NCI-H446 (cell line): Measurements from ENCODE around the gene SIL1.
"Not testable (repeated sequence)": the region's sequence is repeated elsewhere in the genome, so short reads cannot be mapped to it uniquely, and the experiment has no call there.

Source experiments
- DNase-seq, 2 experiments: peaks; one replicate each; lab custom pipeline; 2025; lab: John Stamatoyannopoulos, UW

The SIL1 gene

GRCh38 chr5:139177281-139177680 lies 20.9 kb downstream of the SIL1 start:
- not testable (repeated sequence) for DNase-seq

GRCh38 chr5:139174382-139174781 lies 23.8 kb downstream of the SIL1 start:
- DNase-seq = not testable (repeated sequence)

GRCh38 chr5:139171779-139172404 lies 26.3 kb downstream of the SIL1 start:
- no peak for DNase-seq

GRCh38 chr5:139167952-139168720 lies 30.0 kb downstream of the SIL1 start:
- no peak for DNase-seq

GRCh38 chr5:139167533-139167932 lies 30.6 kb downstream of the SIL1 start:
- no peak for DNase-seq

- no peak for DNase-seq
Measured at GRCh38 chr5:139167063-139167462, 31.1 kb downstream of the SIL1 start.

- DNase-seq = not testable (repeated sequence)
Measured at GRCh38 chr5:139164897-139165296, 33.3 kb downstream of the SIL1 start.

- no peak for DNase-seq
Measured at GRCh38 chr5:139164020-139164419, 34.1 kb downstream of the SIL1 start.

GRCh38 chr5:139162448-139162847 lies 35.7 kb downstream of the SIL1 start:
- no peak for DNase-seq

- DNase-seq = no peak
Measured at GRCh38 chr5:139158791-139159190, 39.4 kb downstream of the SIL1 start.

GRCh38 chr5:139157556-139157955 lies 40.6 kb downstream of the SIL1 start:
- DNase-seq = no peak

GRCh38 chr5:139156814-139157213 lies 41.4 kb downstream of the SIL1 start:
- DNase-seq = no peak

- DNase-seq = no peak
Measured at GRCh38 chr5:139155333-139155732, 42.8 kb downstream of the SIL1 start.

GRCh38 chr5:139151902-139152301 lies 46.3 kb downstream of the SIL1 start:
- DNase-seq = no peak

- DNase-seq = no peak
Measured at GRCh38 chr5:139150367-139150999, 47.7 kb downstream of the SIL1 start.

GRCh38 chr5:139149477-139150199 lies 48.5 kb downstream of the SIL1 start:
- DNase-seq = no peak

GRCh38 chr5:139148986-139149385 lies 49.2 kb downstream of the SIL1 start:
- no peak for DNase-seq

GRCh38 chr5:139148306-139148705 lies 49.9 kb downstream of the SIL1 start:
- DNase-seq = no peak

GRCh38 chr5:139147483-139148087 lies 50.6 kb downstream of the SIL1 start:
- DNase-seq = peak; percentile 75 to 83

- no peak for DNase-seq
Measured at GRCh38 chr5:139146809-139147482, 51.2 kb downstream of the SIL1 start.

- DNase-seq = no peak
Measured at GRCh38 chr5:139141446-139142204, 56.5 kb downstream of the SIL1 start.
